ES-I3 (cell line): ENCODE data around the gene FAM124B.

Source experiments
- H3K36me3 ChIP-seq: 2 replicates; pipeline ENCODE4 v1.6.1; 2013; ENCODE audit warnings: mild to moderate bottlenecking, low read length, control low read depth, moderate library complexity; ENCODE audit not compliant: insufficient read depth
- H3K4me1 ChIP-seq: 2 replicates; pipeline ENCODE4 v1.6.1; 2013; ENCODE audit warnings: mild to moderate bottlenecking, control low read depth, low read length; ENCODE audit not compliant: insufficient read depth
- H3K9ac ChIP-seq: 2 replicates; pipeline ENCODE4 v1.6.1; 2013; ENCODE audit warnings: low read depth, mild to moderate bottlenecking, low read length, moderate library complexity
- H3K9me3 ChIP-seq: 2 replicates; pipeline ENCODE4 v1.6.1; 2013; ENCODE audit warnings: mild to moderate bottlenecking, low read length, moderate library complexity; ENCODE audit not compliant: control insufficient read depth, insufficient read depth

FAM124B gene

DNA sequence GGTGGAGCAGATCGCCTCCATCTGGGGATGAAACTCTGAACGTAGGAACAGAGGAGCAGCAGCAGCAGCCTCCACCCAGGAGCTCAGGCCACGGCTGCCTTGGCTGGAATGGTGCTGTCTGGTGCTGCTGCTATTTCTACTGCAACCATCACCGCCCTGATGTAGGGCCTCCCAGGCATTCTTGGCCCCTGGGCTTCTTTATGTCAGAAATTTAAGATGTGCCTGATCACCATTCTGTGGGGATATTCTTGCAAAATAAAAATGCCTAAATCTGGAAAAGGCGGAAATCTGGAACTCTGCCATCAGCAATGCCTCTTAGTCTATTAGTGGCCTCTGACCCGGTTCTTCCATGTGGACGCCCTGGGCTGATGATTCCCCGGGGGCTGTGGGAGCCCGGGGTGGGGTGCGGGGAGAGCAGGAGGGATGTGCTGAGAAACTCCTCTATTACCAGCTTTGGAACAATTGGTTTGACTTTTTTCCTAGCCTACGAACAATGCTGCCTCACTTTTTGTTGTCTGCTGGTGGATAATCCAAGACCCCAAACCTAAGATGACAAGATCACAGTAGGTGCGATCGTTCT lies 47.2 kb downstream of the FAM124B start:
- no peaks in the 10 kb centered on the region for H3K4me1 ChIP-seq
- no peaks in the 10 kb centered on the region for H3K36me3 ChIP-seq
- no peak overlapping the region for H3K9ac ChIP-seq
- H3K9me3 ChIP-seq, result no peaks in the 10 kb centered on the region

DNA sequence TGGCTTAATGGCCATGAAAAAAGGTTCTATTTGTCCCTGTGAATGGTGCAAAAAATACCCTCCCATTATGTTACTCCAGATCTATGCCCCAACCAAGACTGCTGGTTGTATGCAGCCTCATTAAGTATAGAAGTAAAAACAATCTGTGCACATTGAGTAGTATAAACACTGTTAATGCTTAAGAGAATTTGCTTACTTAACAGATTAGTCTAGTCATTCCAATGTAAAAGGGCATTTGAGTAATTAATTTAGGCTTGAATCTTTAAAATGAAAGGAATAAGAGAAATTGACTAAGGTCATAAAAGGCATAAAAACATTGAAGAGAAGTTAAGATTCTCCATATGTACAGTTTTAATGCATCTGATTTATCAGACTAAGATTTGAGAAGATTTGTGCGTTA lies 51.2 kb downstream of the FAM124B start:
- no peak overlapping the region for H3K9ac ChIP-seq
- no peaks in the 10 kb centered on the region for H3K4me1 ChIP-seq
- H3K36me3 ChIP-seq, result no peaks in the 10 kb centered on the region
- H3K9me3 ChIP-seq, result peaks cover 7% of the 10 kb centered on the region; the same call in 1 of the 2 replicates

DNA sequence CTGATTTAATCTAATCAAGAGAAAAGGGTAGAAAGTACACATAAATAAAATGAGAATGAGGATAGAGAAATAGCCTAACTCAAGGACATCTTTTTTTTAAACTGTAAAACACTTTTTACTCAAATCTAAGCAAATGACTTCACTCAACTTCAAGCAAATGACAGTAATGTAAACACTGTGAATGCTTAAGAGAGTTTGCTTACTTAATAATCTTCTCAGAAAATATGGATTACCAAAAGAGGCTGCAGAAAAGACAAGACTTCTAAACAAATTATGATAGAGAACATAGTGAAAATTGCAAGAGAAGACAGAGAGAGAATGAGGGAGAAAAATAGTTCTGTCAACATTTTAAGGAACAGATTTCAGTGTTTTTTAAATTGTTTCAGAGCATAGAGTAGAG lies 52.5 kb downstream of the FAM124B start:
- Histone ChIP-seq H3K9me3 (peaks cover 16% of the 10 kb centered on the region), H3K9ac (no peak overlapping the region), H3K36me3 (no peaks in the 10 kb centered on the region), H3K4me1 (no peaks in the 10 kb centered on the region)

DNA sequence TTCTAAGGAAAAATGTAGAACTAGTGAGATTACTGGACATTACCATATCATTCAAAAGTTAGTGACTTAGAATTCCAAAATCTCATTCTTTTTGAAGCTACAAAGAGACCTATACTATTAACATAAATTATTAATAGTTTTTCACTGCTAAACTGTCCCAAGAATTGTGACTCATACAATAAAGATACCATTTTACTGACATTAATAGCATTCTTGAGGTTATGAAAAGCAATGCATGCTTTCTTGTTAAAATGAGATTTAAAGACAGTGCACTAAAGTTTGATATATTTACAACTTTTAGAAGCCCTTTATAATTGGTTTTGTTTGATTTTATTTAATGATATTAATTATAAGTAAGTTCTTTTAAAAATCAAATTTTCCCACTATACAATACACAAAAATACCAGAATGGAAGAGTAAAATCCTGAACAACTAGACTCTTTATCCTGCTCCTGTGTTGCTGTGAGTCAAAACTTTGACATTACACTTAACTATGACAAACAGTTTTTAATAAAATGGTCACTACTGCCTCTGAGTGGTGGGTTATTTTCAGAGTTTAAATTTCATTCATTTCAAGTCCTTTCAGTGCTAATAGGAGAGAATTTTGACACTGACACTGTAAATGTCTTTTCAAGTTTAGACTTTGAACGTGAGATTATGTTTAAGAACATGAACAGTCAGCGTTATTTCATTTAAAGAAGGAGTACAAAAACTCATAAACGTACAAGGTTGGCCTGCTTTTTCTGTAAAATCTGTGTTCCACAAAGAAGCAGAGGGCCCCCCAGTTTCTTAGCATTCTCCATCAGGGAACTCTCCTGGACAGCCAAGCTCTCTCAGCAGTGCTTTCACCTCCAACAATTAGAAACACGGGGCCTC lies 54.5 kb downstream of the FAM124B start:
- H3K9ac ChIP-seq, result no peak overlapping the region
- peaks cover 18% of the 10 kb centered on the region for H3K9me3 ChIP-seq
- no peaks in the 10 kb centered on the region for H3K4me1 ChIP-seq

DNA sequence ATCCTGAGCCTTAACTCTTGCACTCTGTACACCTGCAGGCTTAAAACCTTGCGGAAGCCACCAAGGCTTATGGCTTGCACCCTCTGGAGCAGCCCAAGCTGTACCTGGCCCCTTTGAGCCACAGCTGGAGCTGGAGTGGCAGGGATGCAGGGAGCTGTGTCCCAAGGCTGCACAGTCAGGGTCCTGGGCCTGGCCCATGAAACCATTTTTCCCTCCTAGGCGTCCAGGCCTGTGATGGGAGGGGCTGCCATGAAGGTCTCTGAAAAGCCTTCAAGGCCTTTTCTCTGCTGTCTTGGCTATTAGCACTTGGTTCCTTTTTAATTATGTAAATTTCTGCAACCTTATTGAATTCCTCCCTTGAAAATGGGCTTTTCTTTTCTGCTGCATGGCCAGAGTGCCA lies 56.4 kb downstream of the FAM124B start:
- Histone ChIP-seq H3K4me1 (no peaks in the 10 kb centered on the region), H3K36me3 (no peaks in the 10 kb centered on the region), H3K9ac (no peak overlapping the region), H3K9me3 (peaks cover 18% of the 10 kb centered on the region)

More for the DNA sequence above, 54.5 kb downstream of the FAM124B start:
- H3K36me3 ChIP-seq, result no peaks in the 10 kb centered on the region

DNA sequence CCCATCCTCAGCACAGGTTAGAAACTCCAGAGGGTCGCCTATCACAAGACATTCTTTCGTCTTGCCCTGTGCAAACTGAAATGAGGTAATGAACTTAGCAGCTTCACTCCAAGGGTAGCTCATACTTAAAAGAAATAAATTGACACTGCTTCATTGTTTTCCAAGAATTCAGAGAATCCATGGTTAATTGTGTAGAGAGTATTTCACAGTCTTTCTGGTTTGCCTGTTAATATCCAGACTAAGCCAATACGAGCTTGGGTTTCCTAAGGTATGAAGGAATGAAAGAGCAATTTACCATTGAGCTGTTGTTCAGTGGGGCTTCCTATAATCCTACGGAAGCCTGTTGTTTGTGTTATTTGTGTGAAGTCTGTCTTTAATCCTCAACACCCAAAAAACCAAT lies 58.7 kb downstream of the FAM124B start:
- H3K9me3 ChIP-seq, result peaks cover 18% of the 10 kb centered on the region

DNA sequence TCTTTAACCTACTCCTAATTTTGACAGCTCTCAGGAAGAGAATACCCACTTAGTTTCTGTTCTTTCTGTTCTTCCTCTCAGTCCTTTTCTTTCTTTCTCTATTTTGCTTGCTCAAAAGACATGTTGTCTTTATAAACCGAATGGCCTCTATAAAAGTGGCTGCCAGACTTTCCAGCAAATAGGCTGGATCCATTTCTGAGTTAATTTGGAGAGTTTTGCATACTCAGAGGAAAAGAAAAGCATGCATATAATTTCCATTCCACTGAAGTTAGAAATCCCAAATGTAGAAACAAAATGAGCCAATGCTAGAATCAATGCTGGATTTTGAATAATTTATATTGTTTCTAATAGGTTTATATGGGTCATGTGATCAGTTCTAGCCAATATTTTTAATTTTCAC lies 65.9 kb downstream of the FAM124B start:
- Histone ChIP-seq H3K9me3 (no peaks in the 10 kb centered on the region; the same call in 1 of the 2 replicates), H3K9ac (no peak overlapping the region), H3K4me1 (no peaks in the 10 kb centered on the region), H3K36me3 (no peaks in the 10 kb centered on the region)

More for the DNA sequence above, 58.7 kb downstream of the FAM124B start:
- no peaks in the 10 kb centered on the region for H3K4me1 ChIP-seq
- no peak overlapping the region for H3K9ac ChIP-seq
- H3K36me3 ChIP-seq, result no peaks in the 10 kb centered on the region

DNA sequence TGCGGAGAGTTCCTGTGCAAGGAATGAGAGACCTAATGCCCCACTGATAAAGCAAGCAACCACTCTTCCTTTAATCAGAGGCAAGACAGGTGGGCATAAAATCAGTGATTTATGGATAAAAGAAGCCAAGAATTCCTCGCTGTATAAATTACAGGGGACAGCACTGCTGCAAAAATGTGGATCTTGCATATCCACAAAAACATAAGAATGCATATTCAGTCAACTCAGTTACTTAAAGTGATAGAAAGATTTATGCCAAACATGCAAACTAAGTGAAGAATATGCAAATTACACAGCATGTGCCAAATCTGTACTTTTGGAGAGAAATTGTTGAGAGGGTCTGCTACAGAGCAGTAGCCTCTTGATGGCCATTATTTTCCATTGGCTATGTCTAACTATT lies 67.2 kb downstream of the FAM124B start:
- Histone ChIP-seq H3K4me1 (no peaks in the 10 kb centered on the region), H3K9ac (no peak overlapping the region), H3K9me3 (no peaks in the 10 kb centered on the region; the same call in 1 of the 2 replicates), H3K36me3 (no peaks in the 10 kb centered on the region)

DNA sequence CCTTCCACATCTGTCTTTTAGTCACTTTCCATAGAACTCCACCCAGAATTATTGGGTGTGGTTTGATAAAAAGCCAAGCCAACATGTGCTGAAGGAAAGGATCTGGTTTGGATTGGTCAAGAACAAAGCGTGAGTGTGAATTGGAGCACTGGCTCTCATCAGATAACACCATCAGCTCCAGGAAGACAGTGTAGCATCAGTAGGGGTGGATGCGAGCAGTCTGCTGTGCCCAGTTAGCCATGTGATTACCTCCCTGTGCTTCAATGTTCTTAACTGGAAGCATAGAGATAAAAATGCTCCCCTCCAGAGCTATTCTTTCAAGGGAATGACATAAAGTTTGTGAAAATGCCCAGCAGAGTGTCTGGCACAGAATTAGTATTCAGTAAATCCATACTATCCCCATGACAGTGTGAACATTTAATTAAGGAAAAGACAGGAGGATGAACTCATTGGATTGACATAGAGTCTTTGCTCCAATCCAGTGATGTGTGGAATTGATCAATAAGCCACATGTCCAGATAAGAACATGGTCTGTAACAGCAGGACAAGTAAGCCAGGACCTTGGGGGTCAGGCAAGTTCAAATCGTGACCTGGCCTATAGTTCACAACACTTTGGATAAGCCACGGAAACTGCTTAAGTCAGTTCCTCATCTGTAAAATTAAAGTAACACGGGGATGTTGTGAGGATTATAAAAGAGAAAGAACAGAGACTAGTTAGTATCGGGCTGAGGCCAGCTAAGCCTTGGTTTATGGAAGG lies 68.0 kb downstream of the FAM124B start:
- no peaks in the 10 kb centered on the region for H3K36me3 ChIP-seq
- H3K9me3 ChIP-seq, result no peaks in the 10 kb centered on the region; the same call in 1 of the 2 replicates
- H3K9ac ChIP-seq, result no peak overlapping the region
- no peaks in the 10 kb centered on the region for H3K4me1 ChIP-seq

DNA sequence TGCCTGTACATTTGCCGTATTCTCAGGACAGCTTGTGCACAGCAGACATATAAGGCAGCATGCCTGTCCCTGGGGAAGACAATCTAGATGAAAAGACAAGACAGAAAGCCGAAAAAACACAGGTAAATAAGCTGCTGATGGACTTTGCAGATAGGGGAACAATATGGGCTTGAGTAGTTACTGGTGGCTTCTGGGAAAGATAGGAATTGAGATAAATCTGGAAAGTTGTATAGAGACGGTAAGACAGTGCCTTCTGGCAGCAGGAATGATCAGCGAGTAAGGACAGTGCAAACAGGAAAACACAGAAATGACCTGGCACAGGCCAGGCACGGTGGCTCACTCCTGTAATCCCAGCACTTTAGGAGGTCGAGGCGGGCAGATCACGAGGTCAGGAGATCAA lies 70.2 kb downstream of the FAM124B start:
- no peaks in the 10 kb centered on the region for H3K36me3 ChIP-seq
- H3K9ac ChIP-seq, result no peak overlapping the region
- no peaks in the 10 kb centered on the region for H3K9me3 ChIP-seq
- H3K4me1 ChIP-seq, result no peaks in the 10 kb centered on the region

DNA sequence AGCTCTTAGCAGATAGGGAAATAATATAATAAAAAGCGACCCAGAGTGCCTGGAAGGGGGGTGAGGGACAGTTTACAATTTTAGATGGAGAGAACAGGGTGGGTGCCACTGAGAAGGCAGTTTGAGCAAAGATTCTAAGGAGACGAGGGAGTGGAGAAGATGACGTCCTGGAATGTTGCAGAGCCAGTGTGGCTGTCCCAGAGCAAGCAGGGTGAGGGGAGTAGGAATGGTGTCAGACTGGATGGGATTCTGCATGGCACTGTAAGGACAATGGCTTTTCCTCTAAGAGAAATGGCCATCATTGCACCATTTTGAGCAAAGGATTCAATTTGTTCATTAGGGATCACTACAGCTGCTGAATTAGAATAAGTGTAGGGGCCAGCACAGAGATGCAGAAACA lies 73.1 kb downstream of the FAM124B start:
- H3K9ac ChIP-seq, result no peak overlapping the region
- H3K9me3 ChIP-seq, result no peaks in the 10 kb centered on the region
- no peaks in the 10 kb centered on the region for H3K36me3 ChIP-seq
- H3K4me1 ChIP-seq, result no peaks in the 10 kb centered on the region
